Stimulated activated CD8-positive, alpha-beta memory T cell treated with anti-CD3 and anti-CD28 coated beads, Interleukin-7, amount 100 ng/mL, for 4 hours (primary cell): ENCODE measurements around the gene FADS2.

Experiments
- DNase-seq, 2 donors: peaks; one replicate each; pipeline ENCODE4 v3.0.0-alpha.2; 2020; ENCODE audit warnings: low read depth in 2 of 2

FADS2 gene

DNA sequence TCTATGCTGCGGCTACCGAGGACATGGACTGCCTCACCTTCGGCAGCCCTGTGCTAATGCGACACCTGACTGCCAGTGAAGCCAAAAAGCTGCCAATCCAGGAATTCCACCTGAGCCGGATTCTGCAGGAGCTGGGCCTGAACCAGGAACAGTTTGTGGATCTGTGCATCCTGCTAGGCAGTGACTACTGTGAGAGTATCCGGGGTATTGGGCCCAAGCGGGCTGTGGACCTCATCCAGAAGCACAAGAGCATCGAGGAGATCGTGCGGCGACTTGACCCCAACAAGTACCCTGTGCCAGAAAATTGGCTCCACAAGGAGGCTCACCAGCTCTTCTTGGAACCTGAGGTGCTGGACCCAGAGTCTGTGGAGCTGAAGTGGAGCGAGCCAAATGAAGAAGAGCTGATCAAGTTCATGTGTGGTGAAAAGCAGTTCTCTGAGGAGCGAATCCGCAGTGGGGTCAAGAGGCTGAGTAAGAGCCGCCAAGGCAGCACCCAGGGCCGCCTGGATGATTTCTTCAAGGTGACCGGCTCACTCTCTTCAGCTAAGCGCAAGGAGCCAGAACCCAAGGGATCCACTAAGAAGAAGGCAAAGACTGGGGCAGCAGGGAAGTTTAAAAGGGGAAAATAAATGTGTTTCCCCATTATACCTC is 32.1 kb upstream of the FADS2 start:
- DNase-seq, result no peak

DNA sequence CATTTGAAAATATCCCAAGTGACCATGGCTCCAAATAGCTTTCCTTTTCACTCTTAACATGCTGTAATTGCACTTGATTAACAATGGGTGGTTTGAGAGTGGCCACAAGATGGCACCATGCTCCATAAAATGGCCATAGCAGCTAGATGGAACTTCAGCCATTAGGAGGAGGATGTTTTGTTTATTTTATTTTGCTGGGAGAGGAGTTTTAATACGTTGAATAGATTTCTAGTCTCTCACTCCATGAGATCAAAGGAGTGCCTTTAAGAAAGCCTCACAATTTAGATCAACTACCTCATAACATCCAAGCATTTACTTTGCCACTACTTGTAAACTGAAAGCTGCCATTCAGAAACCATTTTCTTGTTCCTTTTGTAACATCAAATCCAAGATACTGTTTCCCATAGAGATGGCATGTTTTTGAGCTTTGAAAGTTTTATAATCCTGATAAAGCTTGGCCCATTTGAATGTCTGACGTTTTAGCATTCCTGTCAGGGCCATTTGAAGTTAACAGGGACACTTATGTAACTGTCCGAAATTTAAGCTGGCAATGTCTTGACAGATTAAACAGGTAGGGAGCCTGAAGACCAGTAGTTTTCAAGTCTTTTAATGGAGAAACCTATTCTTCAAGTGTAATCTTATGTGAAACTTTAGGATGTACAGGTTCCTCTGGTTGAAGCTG is 30.7 kb upstream of the FADS2 start:
- DNase-seq, result peak; percentile 50 to 61

- no peak for DNase-seq
Measured at GRCh38 chr11:61799665-61800284, 28.3 kb upstream of the FADS2 start.

DNA sequence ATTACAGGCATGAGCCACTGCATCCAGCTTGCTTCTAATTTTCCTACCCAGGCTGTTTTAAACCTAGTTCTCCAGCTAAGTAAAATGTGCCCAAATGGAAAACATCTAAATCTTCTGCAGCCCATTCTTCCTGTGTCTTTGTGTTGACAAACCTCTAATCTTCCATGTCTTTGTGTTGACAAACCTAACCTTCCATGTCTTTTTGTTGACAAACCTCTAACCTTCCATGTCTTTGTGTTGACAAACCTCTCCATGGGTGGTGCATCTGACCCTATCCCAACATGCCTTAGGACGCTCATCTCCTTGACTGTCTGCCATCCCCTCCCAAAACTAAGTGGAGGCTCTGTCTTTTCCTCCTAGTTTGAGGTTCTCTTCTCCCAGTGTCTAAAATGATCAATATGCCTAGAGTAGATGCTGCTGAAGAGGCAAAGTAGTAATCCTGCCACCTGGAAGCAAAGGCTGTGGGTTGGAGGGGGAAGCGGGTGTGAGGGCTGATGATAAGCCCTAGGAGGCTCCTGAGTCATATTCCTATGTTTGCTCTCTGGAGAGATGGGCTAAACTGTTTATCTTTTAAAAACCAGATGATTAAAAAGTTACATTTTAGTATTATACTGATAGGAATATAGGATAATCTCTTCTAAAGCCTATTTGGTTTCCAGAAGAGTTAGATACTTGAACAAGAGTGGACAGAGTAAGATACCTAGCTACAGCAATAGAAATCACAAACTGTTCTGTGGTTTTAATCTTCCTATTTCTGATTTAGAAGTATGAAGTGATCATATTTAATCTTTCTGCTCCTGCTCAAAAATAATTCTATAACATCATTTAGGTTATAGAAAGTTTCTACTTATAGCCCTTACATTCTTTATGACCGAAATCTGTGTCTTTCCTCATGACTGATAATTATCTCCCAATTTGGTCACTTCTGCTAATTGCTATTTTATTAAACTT is 27.5 kb upstream of the FADS2 start:
- DNase-seq, result no peak

- no peak for DNase-seq
Measured at GRCh38 chr11:61802605-61803004, 25.5 kb upstream of the FADS2 start.

DNA sequence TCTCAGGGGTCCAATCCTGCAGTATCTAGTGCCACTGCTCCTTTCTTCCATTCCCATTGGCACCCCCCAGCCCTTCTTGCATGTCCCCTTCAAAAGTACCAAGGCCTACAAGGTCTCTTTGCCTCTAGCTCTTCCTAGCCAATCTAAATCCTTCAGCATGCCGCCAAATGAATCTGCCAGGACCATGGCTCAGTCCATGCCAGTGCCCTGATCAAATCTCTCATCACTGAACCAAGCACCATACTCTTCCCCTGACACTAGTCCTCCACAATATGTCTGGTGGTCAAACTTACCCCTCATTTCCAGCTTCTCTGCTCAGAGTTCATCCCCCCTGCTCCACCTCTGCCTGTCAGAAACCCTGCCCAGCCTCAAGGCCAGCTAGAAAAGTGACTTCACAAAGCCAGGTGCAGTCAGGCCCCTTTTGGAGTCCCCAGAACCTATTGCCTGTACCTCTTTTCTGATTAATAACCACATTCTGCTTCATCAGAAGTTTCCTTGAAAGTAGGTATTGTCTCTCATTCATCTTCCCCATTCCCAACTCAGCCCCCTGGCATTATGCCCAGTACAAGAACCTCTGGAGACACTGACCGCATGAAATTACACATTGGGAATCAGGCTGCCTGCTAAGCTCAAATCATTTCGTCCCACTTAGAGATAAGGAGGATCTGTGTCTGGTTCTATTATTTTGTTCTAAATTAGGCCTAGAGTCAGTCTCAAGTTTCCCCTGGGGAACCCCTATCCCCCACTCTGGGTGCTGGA is 24.0 kb upstream of the FADS2 start:
- DNase-seq, result no peak

DNA sequence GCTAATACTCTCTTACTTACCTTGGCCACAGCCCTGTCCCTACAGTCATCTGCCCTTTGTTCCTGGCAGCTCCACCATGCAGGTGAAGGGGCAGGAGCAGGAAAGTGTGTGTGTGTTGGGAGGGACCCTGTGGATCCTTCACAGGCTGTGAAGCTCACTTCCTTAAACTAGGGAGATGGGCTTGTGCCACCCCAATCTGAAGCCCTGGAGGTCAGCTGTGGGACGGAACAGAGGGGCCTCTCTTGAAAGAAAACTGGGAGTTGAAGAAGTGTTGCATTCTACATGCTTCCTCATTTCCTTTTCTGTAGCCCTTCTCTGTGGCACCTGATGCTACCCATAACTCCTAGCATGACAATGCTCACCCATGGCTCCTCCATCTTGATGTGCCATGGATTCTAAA is 23.0 kb upstream of the FADS2 start:
- no peak for DNase-seq

DNA sequence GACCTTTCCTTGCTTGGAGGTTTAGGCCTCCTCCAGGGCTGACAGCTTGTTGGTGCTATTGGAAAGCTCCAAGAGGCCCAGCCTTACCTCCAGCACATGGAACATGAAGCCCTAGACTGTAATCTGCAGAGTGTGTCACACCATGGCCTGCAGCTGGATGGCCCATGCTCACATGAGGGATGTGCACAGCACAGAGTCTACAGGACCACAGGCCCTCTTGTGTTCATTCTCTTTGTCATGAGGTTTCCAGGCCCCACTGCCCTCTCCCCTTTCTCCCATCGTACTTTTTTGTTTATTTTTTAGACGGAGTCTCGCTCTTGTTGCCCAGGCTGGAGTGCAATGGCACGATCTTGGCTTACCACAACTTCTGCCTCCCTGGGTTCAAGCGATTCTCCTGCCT is 21.3 kb upstream of the FADS2 start:
- DNase-seq, result no peak

DNA sequence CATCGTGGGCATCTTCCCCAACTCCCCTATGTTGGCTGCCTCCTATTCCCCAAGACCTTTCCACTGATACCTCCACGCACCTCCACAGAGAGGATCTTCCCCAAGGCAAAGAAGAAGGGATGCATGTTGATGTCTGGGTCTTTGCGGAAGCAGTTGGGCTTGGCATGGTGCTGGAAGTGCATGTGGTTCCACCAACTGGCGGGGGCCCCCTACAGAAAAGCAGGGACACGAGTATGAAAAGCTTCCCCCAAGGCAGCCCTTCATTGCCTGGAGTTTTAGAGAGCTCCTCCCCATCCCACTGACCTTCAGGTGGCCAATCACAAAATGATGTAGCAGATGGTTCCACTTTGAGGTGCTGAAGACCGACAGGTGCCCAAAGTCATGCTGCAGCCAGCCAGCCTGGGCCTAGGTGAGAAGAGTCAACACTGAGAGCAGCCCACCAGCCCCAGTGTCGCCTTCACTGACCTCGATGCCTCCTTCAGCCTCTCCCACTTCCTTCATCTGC is 17.4 kb upstream of the FADS2 start:
- no peak for DNase-seq

DNA sequence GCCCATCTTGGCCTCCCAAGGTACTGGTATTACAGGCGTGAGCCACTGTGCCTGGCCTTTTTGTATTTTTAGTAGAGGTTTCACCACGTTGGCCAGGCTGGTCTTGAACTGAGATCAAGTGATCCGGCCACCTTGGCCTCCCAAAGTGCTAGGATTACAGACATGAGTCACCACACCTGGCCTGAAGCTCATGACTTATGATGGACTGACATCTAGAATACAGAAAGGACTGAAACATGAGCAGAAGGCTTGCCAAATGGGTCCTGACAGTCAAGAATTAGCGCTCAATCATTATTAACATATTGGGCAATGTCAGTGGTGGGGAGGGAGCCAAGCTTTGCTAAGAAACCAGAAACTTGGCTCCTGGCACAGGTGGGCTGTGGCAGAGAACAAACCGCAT is 16.3 kb upstream of the FADS2 start:
- DNase-seq, result no peak

GRCh38 chr11:61812736-61813411 is 15.2 kb upstream of the FADS2 start:
- DNase-seq, result no peak

GRCh38 chr11:61814247-61814957 is 13.7 kb upstream of the FADS2 start:
- DNase-seq, result no peak

- peak in 1 of 2 donors; percentile 40 for DNase-seq
Measured at GRCh38 chr11:61814958-61815789, 12.9 kb upstream of the FADS2 start.

- DNase-seq, result peak in 1 of 2 donors; percentile 59
Measured at GRCh38 chr11:61815790-61816735, 12.0 kb upstream of the FADS2 start.

DNA sequence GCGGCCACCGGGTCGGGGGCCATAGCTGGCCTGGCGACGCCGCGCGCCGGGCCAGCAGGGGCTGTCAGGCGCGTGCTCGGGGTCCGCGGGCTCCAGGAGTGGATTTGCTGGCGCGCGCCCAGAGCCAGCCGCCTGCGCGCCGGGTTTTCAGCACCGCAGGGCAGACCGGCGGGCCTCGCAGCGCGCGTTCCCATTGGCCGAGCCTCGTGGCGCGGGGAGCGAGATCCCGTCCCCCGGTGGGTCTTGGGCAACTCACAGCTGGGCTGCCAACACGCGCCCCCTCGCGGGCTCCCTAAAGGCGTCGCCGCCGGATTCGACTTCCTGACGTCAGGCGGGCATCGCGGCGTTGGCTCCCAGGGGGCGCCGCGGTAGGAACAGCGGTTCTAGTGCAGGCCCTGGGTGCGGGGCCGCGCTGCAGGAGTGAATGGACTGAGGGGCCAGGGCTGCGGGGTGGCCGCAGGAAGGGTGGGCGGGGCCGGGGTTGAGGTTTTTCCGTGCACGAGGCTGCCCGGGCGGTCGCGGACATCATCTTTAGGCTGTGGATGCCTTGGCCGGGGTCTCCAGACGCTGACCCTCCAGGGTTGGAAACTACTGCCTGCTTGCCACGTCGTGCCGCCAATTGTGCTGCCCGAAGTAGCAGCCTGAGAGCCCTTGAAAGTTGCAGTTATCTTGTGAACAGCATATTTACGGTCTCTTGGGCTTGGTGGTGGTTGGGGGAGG is 11.2 kb upstream of the FADS2 start, which contains the start of gene FADS1:
Gene FADS1, minus strand, starts transcription at position 268 of the 720 bp plus-strand sequence. Its CDS starts 74 bp downstream, at position 194.
- DNase-seq, result peak; percentile 43 to 71

GRCh38 chr11:61817471-61818202 is 10.5 kb upstream of the FADS2 start:
- no peak for DNase-seq
